Cortex of kidney (tissue), 1 donor: ENCODE results near the gene ARPIN.
"Not testable (repeated sequence)": the region's sequence is repeated elsewhere in the genome, so short reads cannot be mapped to it uniquely, and the experiment has no call there.

ENCODE experiments used
- DNase-seq: peaks from one replicate; lab custom pipeline; 2025; lab: John Stamatoyannopoulos, UW

ARPIN gene

GRCh38 chr15:89910891-89911626, 1.7 kb downstream of the ARPIN start:
- no peak for DNase-seq

- no peak for DNase-seq
Measured at GRCh38 chr15:89909611-89910010, 3.1 kb downstream of the ARPIN start.

- no peak for DNase-seq
Measured at GRCh38 chr15:89908226-89908625, 4.5 kb downstream of the ARPIN start.

- no peak for DNase-seq
Measured at GRCh38 chr15:89907289-89907688, 5.5 kb downstream of the ARPIN start.

- DNase-seq, result no peak
Measured at GRCh38 chr15:89905846-89906378, 6.8 kb downstream of the ARPIN start.

GRCh38 chr15:89904519-89904918, 8.2 kb downstream of the ARPIN start:
- DNase-seq, result no peak

GRCh38 chr15:89903858-89904130, 9.0 kb downstream of the ARPIN start:
- no peak for DNase-seq

GRCh38 chr15:89903015-89903857, 9.5 kb downstream of the ARPIN start:
- DNase-seq, result no peak

GRCh38 chr15:89900849-89901248, 11.9 kb downstream of the ARPIN start:
- DNase-seq, result no peak

- no peak for DNase-seq
Measured at GRCh38 chr15:89899951-89900567, 12.7 kb downstream of the ARPIN start.

- DNase-seq, result no peak
Measured at GRCh38 chr15:89899295-89899945, 13.3 kb downstream of the ARPIN start.

- no peak for DNase-seq
Measured at GRCh38 chr15:89898614-89899294, 14.0 kb downstream of the ARPIN start.

- no peak for DNase-seq
Measured at GRCh38 chr15:89898146-89898545, 14.6 kb downstream of the ARPIN start.

GRCh38 chr15:89893696-89894447, 18.9 kb downstream of the ARPIN start, which contains the start of gene AP3S2:
Gene AP3S2 (minus strand): TSS chr15:89893994. CDS start chr15:89893949, 45 bp downstream.
- no peak for DNase-seq

- DNase-seq, result no peak
Measured at GRCh38 chr15:89893027-89893426, 19.7 kb downstream of the ARPIN start.

- no peak for DNase-seq
Measured at GRCh38 chr15:89888214-89888804, 24.4 kb downstream of the ARPIN start.

GRCh38 chr15:89885611-89886010, 27.1 kb downstream of the ARPIN start:
- no peak for DNase-seq

- DNase-seq, result not testable (repeated sequence)
Measured at GRCh38 chr15:89885179-89885578, 27.6 kb downstream of the ARPIN start.

- no peak for DNase-seq
Measured at GRCh38 chr15:89883518-89883917, 29.2 kb downstream of the ARPIN start.

GRCh38 chr15:89880727-89881126, 32.0 kb downstream of the ARPIN start:
- DNase-seq, result no peak
